ENCODE data around the gene INPPL1. TPM values are rescaled to one million over a fixed set of nuclear protein-coding genes. Genes with fewer than 3 reads are reported as not detected.

Gene INPPL1
- total and polyA plus RNA-seq, 2 of the 13 experiments (the other 11 are each of a cell fraction or from before 2014, with no cell fraction given): 29.1 to 66.9 TPM

DNA sequence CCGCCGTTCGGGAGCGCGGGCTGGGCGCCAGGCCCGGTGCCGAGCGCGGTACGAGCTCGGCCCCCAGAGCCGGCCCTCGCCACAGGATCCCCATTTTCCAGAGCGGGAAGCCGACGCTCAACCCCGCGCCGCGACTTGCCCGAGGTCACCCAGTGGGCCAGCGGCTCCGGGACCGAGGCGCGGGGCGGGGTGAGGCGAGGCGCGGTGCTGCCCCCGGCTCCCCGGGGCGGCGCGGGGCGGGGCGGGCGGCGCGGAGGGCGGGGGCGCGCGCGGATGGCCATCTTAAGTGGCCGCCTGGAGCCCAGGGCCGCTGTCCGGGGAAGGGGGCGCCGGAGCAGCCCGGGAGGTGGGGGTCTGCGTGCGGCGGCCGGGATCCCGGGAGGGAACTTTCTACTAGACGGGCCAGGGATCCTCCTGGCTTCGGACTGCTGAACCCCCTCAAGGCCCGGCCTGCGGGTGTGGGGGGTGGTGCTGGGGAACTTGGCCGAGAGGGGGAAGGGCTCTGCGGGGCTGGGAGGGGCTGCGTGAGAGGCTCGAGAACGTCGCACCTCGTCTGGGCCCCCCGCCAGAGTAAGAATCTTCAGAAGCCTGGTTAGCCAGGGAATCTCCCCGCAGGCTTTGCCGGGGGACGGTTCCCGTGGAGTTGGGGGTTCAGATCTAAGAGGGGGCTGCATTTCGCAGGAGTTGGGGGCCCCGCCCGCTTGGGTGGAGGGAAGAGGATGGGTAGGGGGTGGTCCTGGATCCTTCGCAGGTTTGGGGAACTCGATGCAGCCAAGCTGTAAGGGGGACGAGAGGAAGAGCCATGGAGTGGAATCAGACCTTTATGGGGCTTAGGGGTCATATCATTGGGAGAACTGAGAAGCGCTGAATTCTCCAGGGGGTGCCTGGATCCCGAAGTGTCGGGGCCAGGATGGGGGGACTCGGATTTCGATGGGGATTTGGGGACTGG is 678 bp upstream of the INPPL1 start (continued):
- TF ChIP-seq, protein P1, sequence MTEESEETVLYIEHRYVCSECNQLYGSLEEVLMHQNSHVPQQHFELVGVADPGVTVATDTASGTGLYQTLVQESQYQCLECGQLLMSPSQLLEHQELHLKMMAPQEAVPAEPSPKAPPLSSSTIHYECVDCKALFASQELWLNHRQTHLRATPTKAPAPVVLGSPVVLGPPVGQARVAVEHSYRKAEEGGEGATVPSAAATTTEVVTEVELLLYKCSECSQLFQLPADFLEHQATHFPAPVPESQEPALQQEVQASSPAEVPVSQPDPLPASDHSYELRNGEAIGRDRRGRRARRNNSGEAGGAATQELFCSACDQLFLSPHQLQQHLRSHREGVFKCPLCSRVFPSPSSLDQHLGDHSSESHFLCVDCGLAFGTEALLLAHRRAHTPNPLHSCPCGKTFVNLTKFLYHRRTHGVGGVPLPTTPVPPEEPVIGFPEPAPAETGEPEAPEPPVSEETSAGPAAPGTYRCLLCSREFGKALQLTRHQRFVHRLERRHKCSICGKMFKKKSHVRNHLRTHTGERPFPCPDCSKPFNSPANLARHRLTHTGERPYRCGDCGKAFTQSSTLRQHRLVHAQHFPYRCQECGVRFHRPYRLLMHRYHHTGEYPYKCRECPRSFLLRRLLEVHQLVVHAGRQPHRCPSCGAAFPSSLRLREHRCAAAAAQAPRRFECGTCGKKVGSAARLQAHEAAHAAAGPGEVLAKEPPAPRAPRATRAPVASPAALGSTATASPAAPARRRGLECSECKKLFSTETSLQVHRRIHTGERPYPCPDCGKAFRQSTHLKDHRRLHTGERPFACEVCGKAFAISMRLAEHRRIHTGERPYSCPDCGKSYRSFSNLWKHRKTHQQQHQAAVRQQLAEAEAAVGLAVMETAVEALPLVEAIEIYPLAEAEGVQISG (CRISPR knock-in tag; IDR thresholded peaks at IDR 0.05): no peak; the same call in 1 of the 2 replicates
- TF ChIP-seq ZNF292 (CRISPR knock-in tag; IDR thresholded peaks at IDR 0.05; ENCODE audit: borderline replicate concordance, low read depth): no peak
- TF ChIP-seq AGO2 (optimal IDR thresholded peaks at IDR 0.05; ENCODE audit: low read depth, low read length): peak; percentile 1
- TF ChIP-seq, protein P2, sequence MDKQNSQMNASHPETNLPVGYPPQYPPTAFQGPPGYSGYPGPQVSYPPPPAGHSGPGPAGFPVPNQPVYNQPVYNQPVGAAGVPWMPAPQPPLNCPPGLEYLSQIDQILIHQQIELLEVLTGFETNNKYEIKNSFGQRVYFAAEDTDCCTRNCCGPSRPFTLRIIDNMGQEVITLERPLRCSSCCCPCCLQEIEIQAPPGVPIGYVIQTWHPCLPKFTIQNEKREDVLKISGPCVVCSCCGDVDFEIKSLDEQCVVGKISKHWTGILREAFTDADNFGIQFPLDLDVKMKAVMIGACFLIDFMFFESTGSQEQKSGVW (CRISPR knock-in tag; IDR thresholded peaks at IDR 0.05; ENCODE audit: borderline replicate concordance): no peak
- TF ChIP-seq, protein P3, sequence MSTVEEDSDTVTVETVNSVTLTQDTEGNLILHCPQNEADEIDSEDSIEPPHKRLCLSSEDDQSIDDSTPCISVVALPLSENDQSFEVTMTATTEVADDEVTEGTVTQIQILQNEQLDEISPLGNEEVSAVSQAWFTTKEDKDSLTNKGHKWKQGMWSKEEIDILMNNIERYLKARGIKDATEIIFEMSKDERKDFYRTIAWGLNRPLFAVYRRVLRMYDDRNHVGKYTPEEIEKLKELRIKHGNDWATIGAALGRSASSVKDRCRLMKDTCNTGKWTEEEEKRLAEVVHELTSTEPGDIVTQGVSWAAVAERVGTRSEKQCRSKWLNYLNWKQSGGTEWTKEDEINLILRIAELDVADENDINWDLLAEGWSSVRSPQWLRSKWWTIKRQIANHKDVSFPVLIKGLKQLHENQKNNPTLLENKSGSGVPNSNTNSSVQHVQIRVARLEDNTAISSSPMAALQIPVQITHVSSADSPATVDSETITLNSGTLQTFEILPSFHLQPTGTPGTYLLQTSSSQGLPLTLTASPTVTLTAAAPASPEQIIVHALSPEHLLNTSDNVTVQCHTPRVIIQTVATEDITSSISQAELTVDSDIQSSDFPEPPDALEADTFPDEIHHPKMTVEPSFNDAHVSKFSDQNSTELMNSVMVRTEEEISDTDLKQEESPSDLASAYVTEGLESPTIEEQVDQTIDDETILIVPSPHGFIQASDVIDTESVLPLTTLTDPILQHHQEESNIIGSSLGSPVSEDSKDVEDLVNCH (CRISPR knock-in tag; IDR thresholded peaks at IDR 0.05): no peak
- TF ChIP-seq BCL6 (CRISPR knock-in tag; IDR thresholded peaks at IDR 0.05): no peak
- no peak for TF ChIP-seq ZKSCAN8 (CRISPR knock-in tag; IDR thresholded peaks at IDR 0.05; ENCODE audit: borderline replicate concordance)
- no peak for TF ChIP-seq ARHGAP35 (CRISPR knock-in tag; IDR thresholded peaks at IDR 0.05; ENCODE audit: borderline replicate concordance)
- TF ChIP-seq, protein P4, sequence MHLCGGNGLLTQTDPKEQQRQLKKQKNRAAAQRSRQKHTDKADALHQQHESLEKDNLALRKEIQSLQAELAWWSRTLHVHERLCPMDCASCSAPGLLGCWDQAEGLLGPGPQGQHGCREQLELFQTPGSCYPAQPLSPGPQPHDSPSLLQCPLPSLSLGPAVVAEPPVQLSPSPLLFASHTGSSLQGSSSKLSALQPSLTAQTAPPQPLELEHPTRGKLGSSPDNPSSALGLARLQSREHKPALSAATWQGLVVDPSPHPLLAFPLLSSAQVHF (CRISPR knock-in tag; IDR thresholded peaks at IDR 0.05): no peak
- TF ChIP-seq ZMYM2 (CRISPR knock-in tag; IDR thresholded peaks at IDR 0.05): no peak
- TF ChIP-seq SRY (CRISPR knock-in tag; IDR thresholded peaks at IDR 0.05): peak; percentile 7; the same call in 1 of the 2 replicates
- TF ChIP-seq SIX4 (CRISPR knock-in tag; IDR thresholded peaks at IDR 0.05): no peak
- no peak for TF ChIP-seq ZNF260 (CRISPR knock-in tag; IDR thresholded peaks at IDR 0.05; ENCODE audit: borderline replicate concordance, low read depth)
- no peak for TF ChIP-seq FLYWCH1 (CRISPR knock-in tag; IDR thresholded peaks at IDR 0.05)
- TF ChIP-seq MED8 (CRISPR knock-in tag; IDR thresholded peaks at IDR 0.05; ENCODE audit: insufficient replicate concordance): peak; percentile 21
- TF ChIP-seq POLR2G (IDR thresholded peaks at IDR 0.05; ENCODE audit: low read depth, low read length): peak; percentile 56; the same call in 1 of the 2 replicates
- TF ChIP-seq, protein P5, sequence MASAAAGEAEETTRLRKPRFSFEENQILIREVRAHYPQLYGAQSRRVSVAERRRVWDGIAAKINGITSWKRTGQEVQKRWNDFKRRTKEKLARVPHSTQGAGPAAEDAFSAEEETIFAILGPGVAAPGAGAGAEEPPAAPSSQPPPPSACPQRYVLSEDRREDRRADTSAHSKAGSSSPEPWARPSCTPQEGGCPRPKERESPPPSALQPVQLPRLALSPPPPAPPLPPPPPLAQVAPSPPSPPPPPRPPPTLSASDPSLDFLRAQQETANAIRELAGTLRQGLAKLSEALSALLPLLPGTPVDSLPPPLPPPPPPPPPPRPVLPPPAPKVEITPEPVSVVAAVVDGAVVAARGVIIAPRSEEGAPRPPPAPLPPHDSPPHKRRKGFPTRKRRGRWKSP (CRISPR knock-in tag; IDR thresholded peaks at IDR 0.05): 0 out of 2 replicates have a peak, but pooled peaks have one; percentile 21
- TF ChIP-seq PTBP1 (IDR thresholded peaks at IDR 0.05; ENCODE audit: low read depth, low read length, poor library complexity, severe bottlenecking): no peak
- TF ChIP-seq ZNF441 (CRISPR knock-in tag; IDR thresholded peaks at IDR 0.05; ENCODE audit: borderline replicate concordance): no peak
- TF ChIP-seq GABPB1 (CRISPR knock-in tag; IDR thresholded peaks at IDR 0.05): no peak; the same call in 1 of the 2 replicates
